ENCODE data around the gene ATOSA. TPM values are rescaled to one million over a fixed set of nuclear protein-coding genes. Genes with fewer than 3 reads are reported as not detected.

Gene ATOSA
- total and polyA plus RNA-seq, 2 of the 13 experiments (the other 11 are each of a cell fraction or from before 2014, with no cell fraction given) = 6.6 to 16.3 TPM

- TF ChIP-seq PRDM15 (CRISPR knock-in tag; IDR thresholded peaks at IDR 0.05) (peak; percentile 60; the same call in 1 of the 2 replicates), ZBTB33 (CRISPR knock-in tag; IDR thresholded peaks at IDR 0.05) (0 out of 2 replicates have a peak, but pooled peaks have one; percentile 23), RFXAP (CRISPR knock-in tag; IDR thresholded peaks at IDR 0.05; ENCODE audit: borderline replicate concordance) (peak; percentile 99), ZNF234 (CRISPR knock-in tag; conservative IDR thresholded peaks at IDR 0.05) (0 out of 2 replicates have a peak, but pooled peaks have one; percentile 33), PATZ1 (CRISPR knock-in tag; IDR thresholded peaks at IDR 0.05) (peak; percentile 33; the same call in 1 of the 2 replicates), ZNF792 (CRISPR knock-in tag; IDR thresholded peaks at IDR 0.05) (peak; percentile 48; the same call in 1 of the 2 replicates), GLI4 (CRISPR knock-in tag; IDR thresholded peaks at IDR 0.05; ENCODE audit: borderline replicate concordance) (no peak), KDM3A (CRISPR knock-in tag; IDR thresholded peaks at IDR 0.05; ENCODE audit: low read depth) (no peak), KLF16 (CRISPR knock-in tag; IDR thresholded peaks at IDR 0.05) (peak in 1 of 2 experiments; percentile 62; a peak in 1 of 4 replicates), NFATC3 (CRISPR knock-in tag; IDR thresholded peaks at IDR 0.05) (no peak), ZFP36L1 (CRISPR knock-in tag; IDR thresholded peaks at IDR 0.05) (peak; percentile 74; the same call in 1 of the 2 replicates), BCLAF1 (IDR thresholded peaks at IDR 0.05) (no peak)
Measured at GRCh38 chr15:52679232-52680040, at the start of gene ATOSA (continued).

All from HepG2 (cell line).